MCF 10A (cell line): ENCODE data around the gene SYNE1. TPM values are rescaled to one million over a fixed set of nuclear protein-coding genes. Genes with fewer than 3 reads are reported as not detected.

ENCODE experiments used
- BruUV-seq: library from RNA; stranded (reverse); fragments of 400-500 nt; replicated peaks from 2 replicates; lab custom pipeline; 2021; lab: Mats Ljungman, UMichigan
- CTCF ChIA-PET: fragments of 300-600 bp; sonication (Branson Sonifier 250); formaldehyde crosslinking; extraction: SDS; loops from one replicate; lab custom pipeline; 2021; ENCODE audit warnings: antibody characterized with exemption, inconsistent platforms; lab: Yijun Ruan, JAX
- POLR2A ChIA-PET: fragments of 300-600, 350-650 bp; sonication (Branson Sonifier 250); formaldehyde crosslinking; extraction: SDS; loops from one replicate; lab custom pipeline; 2020; ENCODE audit warnings: antibody characterized with exemption, inconsistent platforms; lab: Yijun Ruan, JAX
- DNase-seq: peaks from one replicate; pipeline ENCODE4 v3.0.0-alpha.2; 2018; ENCODE audit not compliant: unreplicated experiment
- H3K27ac Mint-ChIP-seq: one replicate; pipeline ENCODE4 v1.8.0; 2022; ENCODE audit warnings: mild to moderate bottlenecking, low read depth, mixed read lengths; ENCODE audit not compliant: unreplicated experiment
- H3K27me3 Mint-ChIP-seq: one replicate; pipeline ENCODE4 v1.8.0; 2022; ENCODE audit warnings: mixed read lengths; ENCODE audit not compliant: insufficient read depth, unreplicated experiment
- H3K36me3 Mint-ChIP-seq: one replicate; pipeline ENCODE4 v1.8.0; 2022; ENCODE audit warnings: mild to moderate bottlenecking, moderate library complexity, mixed read lengths; ENCODE audit not compliant: insufficient read depth, unreplicated experiment
- H3K4me1 Mint-ChIP-seq: one replicate; pipeline ENCODE4 v1.8.0; 2022; ENCODE audit warnings: mixed read lengths; ENCODE audit not compliant: insufficient read depth, unreplicated experiment
- H3K4me3 Mint-ChIP-seq: one replicate; pipeline ENCODE4 v1.8.0; 2022; ENCODE audit warnings: mild to moderate bottlenecking, moderate library complexity, mixed read lengths; ENCODE audit not compliant: unreplicated experiment
- H3K9me3 Mint-ChIP-seq: one replicate; pipeline ENCODE4 v1.8.0; 2022; ENCODE audit warnings: mixed read lengths; ENCODE audit not compliant: unreplicated experiment
- intact Hi-C: fragments of 100-400 bp; cut with micrococcal nuclease; formaldehyde crosslinking; loops from 2 replicates; pipeline ENCODE4 v1.14.1; 2022
- total RNA-seq: library from RNA; stranded (reverse); gene quantifications from 2 replicates; pipeline ENCODE4 v1.2.3, GENCODE V29; 2022
- TF ChIP-seq, protein P1 (sequence below): fragments of 200-600 bp; IDR thresholded peaks from one replicate; pipeline ENCODE4 v1.8.0; 2022; ENCODE audit warnings: antibody characterized with exemption, mild to moderate bottlenecking; ENCODE audit not compliant: unreplicated experiment

The SYNE1 gene
- total RNA-seq, 1 experiment from 2014 or later: 25.4 TPM

DNA sequence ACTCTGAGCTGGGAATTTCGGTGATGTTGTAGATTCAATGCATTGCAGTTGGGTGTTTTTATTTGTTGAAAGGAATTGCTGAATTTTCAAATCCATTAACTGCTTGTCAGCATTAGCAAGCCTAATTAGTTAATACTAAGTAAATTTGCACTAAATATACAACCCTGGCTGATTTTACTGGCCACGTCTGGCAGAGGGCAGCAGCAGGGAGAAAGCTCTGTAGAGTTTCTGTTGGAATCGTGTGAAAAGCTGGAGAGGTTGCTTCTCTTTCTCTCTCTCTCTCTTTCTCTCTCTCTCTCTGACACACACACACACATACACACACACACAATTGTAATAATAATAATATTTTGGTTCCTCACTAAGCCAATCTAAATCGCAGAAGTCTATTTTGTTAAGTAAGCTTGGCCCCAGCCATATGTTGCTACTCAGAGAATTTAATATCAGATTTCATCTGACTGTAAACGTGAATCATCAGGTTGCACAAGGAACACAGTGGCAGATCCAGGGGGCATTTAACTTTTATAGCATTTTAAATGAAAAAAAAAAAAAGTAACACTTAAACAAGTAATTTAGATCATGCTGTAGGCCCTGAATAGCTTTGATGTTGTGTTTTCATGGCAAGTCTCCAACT is 540.2 kb downstream of the SYNE1 start:
- CTCF ChIA-PET: interaction anchor here (0.6 to 2.8 kb wide), 15 partner anchors 11 to 363 kb away, joined by 3 to 13 read pairs (median 4); no protein-coding TSS in a partner anchor
- H3K4me3 Mint-ChIP-seq: peak overlapping the region; percentile 33
- H3K4me1 Mint-ChIP-seq: peaks cover 59% of the 10 kb centered on the region

DNA sequence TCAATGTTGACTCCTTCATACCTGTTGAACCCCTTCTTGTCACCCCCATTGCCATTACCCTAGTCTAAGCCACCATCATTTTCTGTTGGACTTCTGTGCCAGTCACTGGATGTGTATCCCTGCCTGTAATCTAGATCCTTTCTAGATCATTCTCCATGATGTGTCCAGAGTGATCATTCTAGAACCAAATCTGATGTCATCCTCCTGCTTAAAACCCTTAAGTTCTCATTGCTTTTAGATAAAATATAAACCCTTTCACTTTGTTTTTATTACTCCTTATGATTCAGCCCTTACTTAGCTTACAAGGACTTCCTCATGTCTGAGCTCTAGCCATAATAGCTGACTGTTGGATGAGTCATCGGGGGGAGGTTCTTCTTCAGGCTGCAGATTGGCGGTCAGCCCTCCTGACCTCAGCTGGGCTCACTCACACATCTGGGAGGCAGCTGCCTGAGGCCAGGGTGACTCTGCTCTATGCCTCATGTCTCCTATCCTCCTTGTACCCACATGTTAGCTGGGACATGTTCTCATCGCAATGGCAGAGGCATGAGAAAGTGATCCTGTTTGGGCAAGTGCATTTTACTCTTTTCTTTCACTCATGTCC is 542.1 kb downstream of the SYNE1 start:
- peak overlapping the region; percentile 71 for H3K27ac Mint-ChIP-seq
- POLR2A ChIA-PET: interaction anchor here (0.6 to 2.7 kb wide), 6 partner anchors 9 to 447 kb away, joined by 3 to 14 read pairs (median 6); no protein-coding TSS in a partner anchor

More for the DNA sequence above, 540.2 kb downstream of the SYNE1 start:
- POLR2A ChIA-PET: interaction anchor here (0.6 to 2.7 kb wide), 5 partner anchors 9 to 638 kb away, joined by 3 to 14 read pairs (median 3); no protein-coding TSS in a partner anchor
- intact Hi-C loops: no loop called here
- peak; percentile 83 for DNase-seq
- Mint-ChIP-seq H3K36me3 (peaks cover 14% of the 10 kb centered on the region), H3K27me3 (no peaks in the 10 kb centered on the region), H3K27ac (peak overlapping the region; percentile 72), H3K9me3 (no peaks in the 10 kb centered on the region)
- no TSS peak for BruUV-seq
- TF ChIP-seq, protein P1, sequence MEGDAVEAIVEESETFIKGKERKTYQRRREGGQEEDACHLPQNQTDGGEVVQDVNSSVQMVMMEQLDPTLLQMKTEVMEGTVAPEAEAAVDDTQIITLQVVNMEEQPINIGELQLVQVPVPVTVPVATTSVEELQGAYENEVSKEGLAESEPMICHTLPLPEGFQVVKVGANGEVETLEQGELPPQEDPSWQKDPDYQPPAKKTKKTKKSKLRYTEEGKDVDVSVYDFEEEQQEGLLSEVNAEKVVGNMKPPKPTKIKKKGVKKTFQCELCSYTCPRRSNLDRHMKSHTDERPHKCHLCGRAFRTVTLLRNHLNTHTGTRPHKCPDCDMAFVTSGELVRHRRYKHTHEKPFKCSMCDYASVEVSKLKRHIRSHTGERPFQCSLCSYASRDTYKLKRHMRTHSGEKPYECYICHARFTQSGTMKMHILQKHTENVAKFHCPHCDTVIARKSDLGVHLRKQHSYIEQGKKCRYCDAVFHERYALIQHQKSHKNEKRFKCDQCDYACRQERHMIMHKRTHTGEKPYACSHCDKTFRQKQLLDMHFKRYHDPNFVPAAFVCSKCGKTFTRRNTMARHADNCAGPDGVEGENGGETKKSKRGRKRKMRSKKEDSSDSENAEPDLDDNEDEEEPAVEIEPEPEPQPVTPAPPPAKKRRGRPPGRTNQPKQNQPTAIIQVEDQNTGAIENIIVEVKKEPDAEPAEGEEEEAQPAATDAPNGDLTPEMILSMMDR: no peak

DNA sequence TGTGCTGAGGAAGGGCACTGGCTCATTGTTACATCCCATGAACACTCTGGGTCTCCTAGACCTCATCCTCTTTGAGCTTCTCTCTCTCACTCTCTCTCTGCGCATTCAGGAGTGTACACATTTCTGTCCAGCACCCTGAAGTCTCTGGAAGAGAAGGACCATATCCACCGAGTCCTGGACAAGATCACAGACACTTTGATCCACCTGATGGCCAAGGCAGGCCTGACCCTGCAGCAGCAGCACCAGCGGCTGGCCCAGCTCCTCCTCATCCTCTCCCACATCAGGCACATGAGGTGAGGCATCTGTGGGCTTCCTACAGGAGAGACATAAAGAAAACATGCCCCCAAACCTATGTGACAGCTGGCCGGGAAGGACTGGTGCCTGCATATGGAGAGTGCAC is 542.9 kb downstream of the SYNE1 start:
- BruUV-seq: no TSS peak
- peaks cover 61% of the 10 kb centered on the region for H3K4me1 Mint-ChIP-seq
- ChIA-PET POLR2A (no interaction called here), CTCF (interaction anchor here (0.5 to 0.6 kb wide), 2 partner anchors 401 to 499 kb away, joined by 3 read pairs; no protein-coding TSS in a partner anchor)
- TF ChIP-seq, protein P1: no peak
- intact Hi-C loops: no loop called here
- peak; percentile 56 for DNase-seq
- H3K4me3 Mint-ChIP-seq: no peak overlapping the region
- H3K9me3 Mint-ChIP-seq: no peaks in the 10 kb centered on the region
- peak overlapping the region; percentile 71 for H3K27ac Mint-ChIP-seq
- H3K27me3 Mint-ChIP-seq: no peaks in the 10 kb centered on the region
- H3K36me3 Mint-ChIP-seq: peaks cover 14% of the 10 kb centered on the region

More for the DNA sequence above, 542.1 kb downstream of the SYNE1 start:
- intact Hi-C loops: no loop called here
- peak; percentile 98 for DNase-seq
- CTCF ChIA-PET: interaction anchor here (0.6 to 2.8 kb wide), 8 partner anchors 30 to 856 kb away, joined by 3 to 13 read pairs (median 3); no protein-coding TSS in a partner anchor
- no peaks in the 10 kb centered on the region for H3K9me3 Mint-ChIP-seq
- TF ChIP-seq, protein P1: no peak
- peaks cover 14% of the 10 kb centered on the region for H3K36me3 Mint-ChIP-seq
- H3K4me3 Mint-ChIP-seq: peak overlapping the region; percentile 20
- H3K27me3 Mint-ChIP-seq: no peaks in the 10 kb centered on the region
- peaks cover 61% of the 10 kb centered on the region for H3K4me1 Mint-ChIP-seq
- BruUV-seq: no TSS peak

DNA sequence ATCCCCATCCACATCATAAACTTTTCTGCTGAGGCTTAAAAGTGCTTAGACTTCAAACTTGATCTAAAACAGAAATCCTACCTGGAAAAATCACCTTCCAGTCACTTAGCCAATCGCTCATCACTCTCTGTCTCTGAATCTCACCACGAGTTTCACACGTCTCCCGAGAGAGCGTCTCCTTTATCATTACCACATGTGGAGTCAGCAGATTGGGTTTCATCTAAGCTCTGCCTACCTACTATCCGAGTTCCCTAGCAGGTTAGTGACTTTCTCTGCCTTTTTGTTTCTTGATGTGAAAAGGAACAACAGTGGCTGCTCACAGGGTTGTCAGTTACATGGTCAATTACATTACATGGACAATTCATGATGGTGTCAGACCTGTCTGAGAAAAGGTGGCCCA is 543.5 kb downstream of the SYNE1 start:
- peaks cover 14% of the 10 kb centered on the region for H3K36me3 Mint-ChIP-seq
- ChIA-PET CTCF (interaction anchor here (0.6 kb wide), 1 partner anchor 499 kb away, joined by 3 read pairs; no protein-coding TSS in a partner anchor), POLR2A (no interaction called here)
- no peaks in the 10 kb centered on the region for H3K27me3 Mint-ChIP-seq
- TF ChIP-seq, protein P1: no peak
- no peak overlapping the region for H3K4me3 Mint-ChIP-seq
- intact Hi-C loops: no loop called here
- H3K9me3 Mint-ChIP-seq: no peaks in the 10 kb centered on the region
- DNase-seq: no peak
- BruUV-seq: no TSS peak
- peaks cover 61% of the 10 kb centered on the region for H3K4me1 Mint-ChIP-seq
- H3K27ac Mint-ChIP-seq: peak overlapping the region; percentile 71
